Activated T-cell treated with anti-CD3 and anti-CD28 coated beads, Interleukin-2, amount 50 U/mL, for 24 hours (primary cell): ENCODE measurements around the gene NKX2-1.
A peak's percentile ranks its signal among the peaks of the same experiment; 100 is the strongest.
"Not testable (repeated sequence)": the region's sequence is repeated elsewhere in the genome, so short reads cannot be mapped to it uniquely, and the experiment has no call there.

Source experiments
- DNase-seq: peaks from one replicate; pipeline ENCODE4 v3.0.0-alpha.2; 2020
- H3K27ac Mint-ChIP-seq: 2 replicates; pipeline ENCODE4 v1.8.0; 2020; ENCODE audit warnings: mild to moderate bottlenecking, mixed read lengths
- H3K27me3 Mint-ChIP-seq: 2 replicates; pipeline ENCODE4 v1.8.0; 2020; ENCODE audit warnings: mixed read lengths
- H3K36me3 Mint-ChIP-seq: 2 replicates; pipeline ENCODE4 v1.8.0; 2020; ENCODE audit warnings: low read depth, mixed read lengths
- H3K4me1 Mint-ChIP-seq: 2 replicates; pipeline ENCODE4 v1.8.0; 2020; ENCODE audit warnings: low read depth, mixed read lengths
- H3K4me3 Mint-ChIP-seq: 2 replicates; pipeline ENCODE4 v1.8.0; 2020; ENCODE audit warnings: mild to moderate bottlenecking, moderate library complexity, mixed read lengths
- H3K9me3 Mint-ChIP-seq: 2 replicates; pipeline ENCODE4 v1.8.0; 2020; ENCODE audit warnings: mixed read lengths

Gene NKX2-1

DNA sequence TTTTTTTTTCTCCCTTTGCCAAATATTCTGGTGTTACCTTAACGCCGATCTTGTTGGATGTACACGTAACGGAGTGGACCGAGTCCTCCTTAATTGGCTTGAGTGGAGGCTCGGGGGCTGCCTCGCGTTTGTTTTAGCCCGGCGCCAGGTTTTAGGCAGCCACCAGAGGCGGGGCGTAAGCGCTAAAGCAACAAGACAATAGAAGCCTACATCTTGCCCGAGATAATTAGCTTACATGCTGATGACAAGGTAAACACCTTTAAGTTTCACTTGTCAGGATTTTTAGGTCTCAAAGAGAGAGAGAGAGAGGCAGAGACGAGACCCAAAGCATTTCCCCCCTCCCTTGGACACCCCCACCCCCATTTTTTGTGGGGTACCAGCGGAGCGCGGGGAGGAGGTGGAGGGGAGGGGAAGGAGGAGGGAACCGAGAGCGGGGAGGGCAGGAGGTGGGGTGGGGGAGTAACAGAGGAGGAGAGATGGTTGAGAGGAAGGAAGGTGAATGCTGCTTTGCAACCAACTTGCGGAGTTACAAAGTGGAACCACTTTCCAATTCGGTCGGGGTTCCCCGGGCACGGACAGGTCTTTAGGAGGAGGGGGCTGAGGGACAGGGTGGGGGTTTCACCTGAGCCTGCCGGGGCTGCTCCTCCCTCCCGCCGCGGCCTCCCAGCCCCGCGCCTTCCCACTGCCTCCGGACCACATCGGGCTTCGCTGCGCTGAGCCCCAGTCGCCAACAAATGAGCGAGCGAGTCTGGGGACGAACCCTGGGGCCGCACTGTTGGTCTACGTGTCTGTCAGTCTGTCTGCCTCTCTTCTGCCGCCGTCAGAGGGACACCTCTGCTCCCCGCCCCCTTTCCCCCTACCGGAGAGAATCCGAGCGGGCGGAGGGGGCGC is at the start of gene NKX2-1:
Gene NKX2-1, minus strand, starts transcription at position 802 of the 891 bp plus-strand sequence. Its CDS starts 103 bp downstream, at position 699.
- peak within 1 kb of the TSS; percentile 40 for H3K27ac Mint-ChIP-seq

DNA sequence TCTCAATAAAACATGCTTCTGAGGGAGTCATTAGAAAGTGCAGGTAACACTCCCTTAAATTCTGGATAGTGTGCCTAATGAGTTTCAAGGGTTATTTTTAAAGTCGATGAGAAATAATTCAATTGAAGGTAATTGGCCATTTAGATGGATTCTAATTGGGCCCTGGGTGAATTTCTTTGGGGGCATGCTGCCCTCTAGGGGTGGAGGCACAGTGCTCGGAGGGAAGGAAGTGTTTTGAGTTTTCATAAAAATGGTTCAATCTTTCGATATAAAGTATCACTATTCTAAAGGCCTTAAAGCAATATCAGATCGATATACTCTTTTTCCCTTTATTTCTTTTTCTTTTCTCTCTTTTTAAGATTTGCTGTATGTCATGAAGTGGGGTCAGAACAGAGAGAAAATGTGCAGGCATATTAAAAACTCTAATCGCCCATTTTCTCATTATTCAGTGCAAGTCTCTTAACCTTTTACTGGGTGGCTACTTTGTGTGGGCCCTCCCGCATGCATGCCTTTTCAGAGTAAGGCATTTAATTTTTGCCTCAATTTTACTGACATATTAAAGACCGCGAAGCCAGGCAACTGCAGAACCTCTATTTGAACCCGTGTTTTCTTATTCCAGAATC is 36.9 kb upstream of the NKX2-1 start:
- Mint-ChIP-seq H3K36me3 (no peaks in the 10 kb centered on the region), H3K27ac (no peak overlapping the region), H3K4me3 (no peak overlapping the region), H3K9me3 (no peaks in the 10 kb centered on the region), H3K27me3 (peaks cover 20% of the 10 kb centered on the region), H3K4me1 (no peaks in the 10 kb centered on the region)
- peak; percentile 43 for DNase-seq

More for the DNA sequence above, at the start of gene NKX2-1:
- peaks cover 91% of the 10 kb centered on the region for H3K27me3 Mint-ChIP-seq
- peak within 1 kb of the TSS; percentile 61 for H3K4me3 Mint-ChIP-seq
- peaks cover 1% of the 10 kb centered on the region for H3K9me3 Mint-ChIP-seq
- H3K4me1 Mint-ChIP-seq, result peaks cover 33% of the 10 kb centered on the region
- H3K36me3 Mint-ChIP-seq, result no peaks in the 10 kb centered on the region
- DNase-seq, result peak; percentile 37

DNA sequence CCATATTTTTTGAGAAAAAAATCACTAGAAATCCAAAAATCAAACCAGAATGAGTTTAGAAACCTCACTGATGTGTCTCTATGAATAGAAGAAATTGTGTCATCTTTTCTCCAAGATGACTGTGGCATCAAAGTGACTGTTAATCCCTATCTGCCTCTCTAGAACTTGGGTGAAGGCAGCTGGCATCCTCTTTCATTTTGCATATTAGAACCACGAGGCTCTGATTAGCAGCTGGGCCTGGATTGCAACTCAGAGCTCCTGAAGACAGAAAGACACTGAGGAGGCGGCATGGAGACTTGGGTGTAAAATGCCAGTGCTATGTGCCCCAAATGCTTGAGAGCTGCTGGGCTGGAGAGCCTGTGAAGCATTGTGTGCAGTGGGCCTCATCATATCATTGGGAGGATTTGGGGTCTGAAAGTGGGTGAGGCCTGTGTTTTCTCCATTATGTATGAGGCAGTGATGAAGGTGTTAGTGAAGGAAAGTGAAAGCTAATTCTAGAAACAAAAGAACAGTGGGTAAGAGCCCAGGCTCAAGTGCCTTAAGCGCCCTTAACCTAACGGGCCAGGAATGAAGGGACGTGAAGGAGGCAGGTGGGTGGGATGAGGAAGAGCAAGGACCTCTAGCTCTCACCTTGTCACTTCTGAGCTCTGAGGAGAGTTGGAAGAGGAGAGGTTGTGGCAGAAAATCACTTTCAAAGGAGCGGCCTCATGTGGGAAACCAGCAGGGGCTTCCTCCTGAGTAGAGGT is 36.1 kb upstream of the NKX2-1 start:
- H3K4me3 Mint-ChIP-seq, result no peak overlapping the region
- H3K9me3 Mint-ChIP-seq, result no peaks in the 10 kb centered on the region
- no peaks in the 10 kb centered on the region for H3K36me3 Mint-ChIP-seq
- H3K27me3 Mint-ChIP-seq, result peaks cover 16% of the 10 kb centered on the region
- H3K27ac Mint-ChIP-seq, result no peak overlapping the region
- no peaks in the 10 kb centered on the region for H3K4me1 Mint-ChIP-seq
- no peak for DNase-seq

DNA sequence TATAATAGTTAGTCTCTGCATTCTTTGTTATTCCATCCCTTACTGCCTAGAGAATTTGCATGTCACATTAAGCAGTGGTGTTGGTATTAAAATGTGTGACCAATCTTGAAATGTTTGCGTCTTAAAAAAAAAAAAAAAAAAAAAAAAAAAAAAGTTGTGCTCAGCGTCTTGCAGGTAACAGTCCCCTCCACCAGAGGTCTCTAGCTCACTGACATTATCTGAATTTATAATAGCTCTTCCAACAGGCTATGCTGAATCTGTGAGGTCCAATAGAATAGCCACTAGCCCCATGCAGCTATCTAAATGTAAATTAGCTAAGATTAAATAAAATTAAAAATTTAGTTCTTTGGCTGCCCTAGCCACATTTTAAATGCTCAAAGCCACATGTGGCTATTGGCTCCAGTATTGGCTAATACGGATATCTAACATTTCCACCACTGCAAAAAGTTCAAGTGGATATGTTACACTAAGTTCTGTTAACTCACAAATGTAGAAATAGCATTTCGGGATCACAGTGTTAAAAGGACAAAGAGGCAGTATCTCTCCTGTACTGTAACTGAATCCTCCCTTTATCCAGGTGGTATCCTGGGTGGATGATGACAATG is 33.7 kb upstream of the NKX2-1 start:
- no peak for DNase-seq
- no peak overlapping the region for H3K4me3 Mint-ChIP-seq
- H3K36me3 Mint-ChIP-seq, result no peaks in the 10 kb centered on the region
- no peaks in the 10 kb centered on the region for H3K4me1 Mint-ChIP-seq
- H3K27me3 Mint-ChIP-seq, result peaks cover 12% of the 10 kb centered on the region
- H3K9me3 Mint-ChIP-seq, result no peaks in the 10 kb centered on the region
- no peak overlapping the region for H3K27ac Mint-ChIP-seq

- no peaks in the 10 kb centered on the region for H3K9me3 Mint-ChIP-seq
- peaks cover 18% of the 10 kb centered on the region for H3K27me3 Mint-ChIP-seq
- H3K36me3 Mint-ChIP-seq, result no peaks in the 10 kb centered on the region
- no peak overlapping the region for H3K4me3 Mint-ChIP-seq
- no peaks in the 10 kb centered on the region for H3K4me1 Mint-ChIP-seq
- no peak for DNase-seq
- no peak overlapping the region for H3K27ac Mint-ChIP-seq
These were observed 30.9 kb upstream of the NKX2-1 start for GRCh38 chr14:36550899-36551298.

GRCh38 chr14:36544280-36544679 is 24.2 kb upstream of the NKX2-1 start:
- not testable (repeated sequence) for DNase-seq, H3K36me3 Mint-ChIP-seq, H3K9me3 Mint-ChIP-seq, H3K4me3 Mint-ChIP-seq, H3K27ac Mint-ChIP-seq, H3K4me1 Mint-ChIP-seq
- peaks cover 31% of the 10 kb centered on the region for H3K27me3 Mint-ChIP-seq

- DNase-seq, result no peak
- Mint-ChIP-seq H3K4me1 (no peaks in the 10 kb centered on the region), H3K9me3 (peaks cover 5% of the 10 kb centered on the region), H3K36me3 (no peaks in the 10 kb centered on the region), H3K27ac (no peak overlapping the region), H3K4me3 (no peak overlapping the region), H3K27me3 (peaks cover 34% of the 10 kb centered on the region)
These were observed 18.0 kb upstream of the NKX2-1 start for GRCh38 chr14:36538051-36538450.

GRCh38 chr14:36529062-36529461 is 9.0 kb upstream of the NKX2-1 start:
- Mint-ChIP-seq H3K9me3 (peaks cover 6% of the 10 kb centered on the region), H3K4me1 (peaks cover 14% of the 10 kb centered on the region), H3K36me3 (no peaks in the 10 kb centered on the region), H3K27ac (no peak overlapping the region), H3K27me3 (peaks cover 76% of the 10 kb centered on the region), H3K4me3 (no peak overlapping the region)
- no peak for DNase-seq

GRCh38 chr14:36525746-36526099 is 5.7 kb upstream of the NKX2-1 start:
- Mint-ChIP-seq H3K4me3 (no peak overlapping the region), H3K4me1 (peaks cover 30% of the 10 kb centered on the region), H3K27me3 (peaks cover 90% of the 10 kb centered on the region), H3K27ac (no peak overlapping the region), H3K9me3 (peaks cover 7% of the 10 kb centered on the region), H3K36me3 (no peaks in the 10 kb centered on the region)
- no peak for DNase-seq

GRCh38 chr14:36524874-36525745 is 5.1 kb upstream of the NKX2-1 start:
- Mint-ChIP-seq H3K27ac (no peak overlapping the region), H3K9me3 (peaks cover 7% of the 10 kb centered on the region), H3K4me3 (no peak overlapping the region), H3K36me3 (no peaks in the 10 kb centered on the region), H3K4me1 (peaks cover 33% of the 10 kb centered on the region), H3K27me3 (peaks cover 90% of the 10 kb centered on the region)
- DNase-seq, result peak; percentile 35

- Mint-ChIP-seq H3K27ac (no peak overlapping the region), H3K4me1 (peaks cover 35% of the 10 kb centered on the region), H3K4me3 (no peak overlapping the region), H3K36me3 (no peaks in the 10 kb centered on the region), H3K9me3 (peaks cover 7% of the 10 kb centered on the region), H3K27me3 (peaks cover 96% of the 10 kb centered on the region)
- no peak for DNase-seq
These were observed 4.3 kb upstream of the NKX2-1 start for GRCh38 chr14:36524220-36524837.

- no peak overlapping the region for H3K27ac Mint-ChIP-seq
- peaks cover 1% of the 10 kb centered on the region for H3K9me3 Mint-ChIP-seq
- no peak for DNase-seq
- H3K27me3 Mint-ChIP-seq, result peaks cover 97% of the 10 kb centered on the region
- H3K36me3 Mint-ChIP-seq, result no peaks in the 10 kb centered on the region
- peaks cover 32% of the 10 kb centered on the region for H3K4me1 Mint-ChIP-seq
- H3K4me3 Mint-ChIP-seq, result no peak overlapping the region
These were observed 3.1 kb upstream of the NKX2-1 start for GRCh38 chr14:36522972-36523715.
